HK-2 (cell line): Measurements from ENCODE around the gene SLC25A43.
"Not testable (repeated sequence)": the region's sequence is repeated elsewhere in the genome, so short reads cannot be mapped to it uniquely, and the experiment has no call there.

Experiments used
- DNase-seq: peaks from one replicate; pipeline ENCODE4 v3.0.0-alpha.2; 2018; ENCODE audit not compliant: unreplicated experiment

SLC25A43 gene

DNA sequence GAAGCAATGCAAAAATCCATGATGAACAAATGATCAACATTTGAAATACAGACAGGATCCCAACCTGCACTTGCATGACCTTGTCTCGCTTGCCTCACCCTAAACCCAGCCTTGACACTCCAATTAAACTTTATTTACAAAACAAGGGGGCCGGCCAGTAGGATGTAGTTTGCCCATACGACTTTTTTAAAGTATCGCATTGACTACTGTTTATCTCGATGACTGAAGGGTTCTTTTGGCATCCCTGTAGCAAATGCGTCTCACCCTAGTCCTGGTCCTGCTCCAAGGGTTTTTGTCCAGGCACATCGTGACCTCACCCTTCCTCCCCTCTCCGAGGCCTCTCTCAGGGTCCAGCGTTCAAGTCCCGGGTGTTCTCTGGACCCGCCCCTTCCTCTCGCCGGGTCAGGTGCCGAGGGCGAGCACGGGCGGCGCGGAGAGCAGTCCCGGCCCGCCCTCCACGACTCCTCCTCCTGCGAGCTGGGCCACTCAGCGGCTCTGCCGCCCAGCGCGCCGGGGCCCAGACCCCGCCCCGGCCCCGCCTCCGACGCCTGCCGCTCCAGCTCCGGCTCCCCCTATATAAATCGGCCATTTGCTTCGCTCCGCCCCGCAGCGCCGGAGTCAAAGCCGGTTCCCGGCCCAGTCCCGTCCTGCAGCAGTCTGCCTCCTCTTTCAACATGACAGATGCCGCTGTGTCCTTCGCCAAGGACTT lies 68.9 kb downstream of the SLC25A43 start, which contains the start of gene SLC25A5:
TSS of gene SLC25A5 (plus strand) at position 603 of the 709 bp plus-strand sequence. CDS start at position 675, 72 bp downstream.
- DNase-seq = peak; percentile 84

DNA sequence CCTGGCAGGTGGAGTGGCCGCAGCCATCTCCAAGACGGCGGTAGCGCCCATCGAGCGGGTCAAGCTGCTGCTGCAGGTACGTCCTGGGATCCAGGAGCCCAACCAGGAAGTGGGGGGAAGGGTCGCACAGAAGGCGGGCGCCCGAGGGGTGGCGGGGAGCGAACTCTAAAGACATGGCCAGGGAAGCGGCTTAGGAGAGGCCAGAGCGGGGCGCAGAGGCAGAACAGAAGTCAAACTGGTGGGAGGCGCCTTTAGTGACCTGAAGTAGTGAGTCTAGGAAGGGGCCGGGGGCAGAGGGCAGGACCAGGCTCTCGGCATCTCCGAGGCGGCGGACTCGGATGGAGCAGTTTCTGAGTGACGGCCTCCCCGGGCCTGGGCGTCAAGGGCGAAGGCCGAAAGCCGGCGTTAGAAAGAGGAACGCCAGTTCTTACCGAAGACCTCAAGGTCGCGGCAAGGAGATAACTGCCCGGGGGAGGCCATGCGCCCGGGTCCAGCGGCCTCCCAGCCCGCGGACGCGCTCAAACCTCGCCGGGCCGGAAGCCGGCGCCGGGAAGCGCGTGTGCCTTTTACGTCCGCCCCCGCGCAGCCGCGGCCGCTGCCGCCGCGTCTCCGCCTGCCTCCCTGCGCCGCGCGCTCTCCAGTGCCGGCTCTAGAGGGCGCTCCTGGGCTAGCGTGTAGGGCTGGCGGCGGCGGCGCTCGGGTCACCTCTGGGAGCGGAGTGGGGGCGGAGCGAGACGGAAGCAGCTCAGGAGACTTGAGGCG lies 69.6 kb downstream of the SLC25A43 start:
- DNase-seq = peak; percentile 87

- DNase-seq = no peak
These were observed 70.1 kb downstream of the SLC25A43 start for GRCh38 chrX:119469313-119469635.

DNA sequence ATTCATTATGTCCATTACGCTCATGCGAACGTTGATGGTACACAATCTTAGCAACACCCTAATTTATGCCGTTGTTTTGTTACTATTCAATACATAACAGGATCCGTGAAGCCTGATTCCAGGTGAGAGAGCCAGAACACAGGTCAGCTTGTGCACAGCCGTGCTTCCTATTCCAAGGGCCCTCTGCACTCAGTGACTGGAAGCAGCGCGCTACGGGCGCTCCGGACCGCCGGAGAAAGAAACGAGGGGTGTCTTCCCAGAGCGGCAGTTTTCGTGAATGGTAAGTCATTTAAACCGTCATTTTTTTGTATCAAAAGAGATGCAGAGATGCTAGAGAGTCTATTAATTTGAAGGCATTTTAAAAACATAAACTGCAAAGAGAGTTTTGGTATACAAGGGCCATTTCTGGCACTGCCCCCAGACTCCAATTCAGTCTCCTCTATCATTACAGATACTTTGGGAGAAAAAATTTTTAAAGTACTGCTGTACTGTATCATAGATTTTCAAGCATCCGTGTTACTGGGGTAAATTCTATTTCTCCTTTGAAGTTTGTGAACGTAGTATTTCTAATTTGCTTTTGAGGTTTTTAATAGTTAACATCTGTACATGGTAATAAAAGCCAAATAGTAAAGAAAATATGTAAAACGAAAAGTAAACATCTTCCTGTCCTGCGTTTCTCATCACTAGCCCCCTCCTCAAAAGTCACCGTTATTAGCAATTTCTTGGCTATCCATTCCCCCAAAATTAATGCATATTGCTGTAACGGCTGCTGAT lies 75.7 kb downstream of the SLC25A43 start:
- DNase-seq = no peak

DNA sequence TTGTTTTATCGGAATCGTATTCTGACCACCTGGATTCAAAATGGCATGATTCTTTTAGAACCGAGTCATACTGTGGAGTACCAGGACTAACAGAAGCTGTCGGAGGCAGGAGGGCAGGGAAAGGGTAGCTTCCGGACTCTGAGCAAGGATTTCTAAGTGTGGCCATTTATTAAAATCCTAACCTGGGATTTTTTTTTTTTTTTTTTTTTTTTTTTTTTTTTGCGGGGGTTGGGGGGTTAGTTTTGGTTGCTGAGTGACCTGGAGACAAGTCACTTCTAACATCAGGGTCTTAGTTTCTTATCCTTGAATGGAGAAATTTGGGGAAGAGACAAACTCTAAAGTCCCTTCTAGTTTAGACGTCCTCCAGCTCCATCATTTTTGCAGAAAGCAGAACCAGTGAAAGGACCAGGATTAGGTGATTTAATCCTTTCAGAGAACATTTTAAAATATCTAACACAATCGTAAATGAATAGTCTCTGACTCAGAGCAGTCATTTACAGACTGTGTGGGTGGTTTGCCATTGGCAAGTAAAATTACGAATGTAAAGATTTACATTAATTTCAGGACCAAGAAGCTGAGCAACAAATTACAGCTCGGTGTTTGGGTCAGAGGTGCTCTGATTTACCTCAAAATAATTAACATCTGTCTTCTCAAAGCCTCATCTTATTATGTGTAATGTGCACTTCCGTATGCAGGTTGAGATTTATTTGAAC lies 76.4 kb downstream of the SLC25A43 start:
- no peak for DNase-seq

DNA sequence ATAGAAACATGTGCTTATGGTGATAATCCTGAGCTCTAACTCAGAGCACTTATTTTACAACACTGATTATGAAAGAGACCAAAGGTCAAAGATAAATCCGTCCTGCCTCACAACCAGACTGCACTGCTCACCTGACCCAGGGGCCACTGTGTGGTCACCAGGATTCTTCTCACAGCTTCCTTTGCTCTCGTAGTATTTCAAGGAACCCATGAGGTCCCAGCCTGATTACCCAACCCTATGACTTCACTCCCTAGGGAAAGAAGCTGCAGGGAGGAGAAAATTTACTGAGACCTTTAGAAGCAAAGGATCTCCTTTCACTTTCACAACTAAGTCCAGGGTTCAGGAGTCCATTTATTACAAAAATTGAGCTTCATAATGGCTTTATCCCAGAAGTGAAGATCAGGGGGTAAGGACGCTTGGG lies 78.7 kb downstream of the SLC25A43 start:
- DNase-seq = no peak

DNA sequence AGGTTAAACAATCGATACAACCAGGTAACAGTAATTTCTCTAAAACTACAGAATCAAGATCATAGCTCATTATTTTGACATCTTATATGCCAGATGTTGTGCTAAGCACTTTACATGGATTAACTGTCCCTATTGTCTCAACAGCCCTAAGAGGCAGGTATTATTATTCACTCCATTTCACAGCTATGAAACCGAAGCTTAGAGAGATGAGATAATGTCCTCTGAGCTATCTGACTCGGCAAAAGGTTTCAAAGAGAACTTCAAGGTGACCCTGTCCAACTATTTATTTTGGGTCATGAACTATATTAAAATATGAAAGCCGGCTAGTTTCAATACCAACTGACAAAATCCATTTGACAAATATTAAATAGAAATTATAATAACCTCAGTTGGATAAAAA lies 79.4 kb downstream of the SLC25A43 start:
- DNase-seq = no peak

- no peak for DNase-seq
These were observed 80.7 kb downstream of the SLC25A43 start for GRCh38 chrX:119479845-119480244.

DNA sequence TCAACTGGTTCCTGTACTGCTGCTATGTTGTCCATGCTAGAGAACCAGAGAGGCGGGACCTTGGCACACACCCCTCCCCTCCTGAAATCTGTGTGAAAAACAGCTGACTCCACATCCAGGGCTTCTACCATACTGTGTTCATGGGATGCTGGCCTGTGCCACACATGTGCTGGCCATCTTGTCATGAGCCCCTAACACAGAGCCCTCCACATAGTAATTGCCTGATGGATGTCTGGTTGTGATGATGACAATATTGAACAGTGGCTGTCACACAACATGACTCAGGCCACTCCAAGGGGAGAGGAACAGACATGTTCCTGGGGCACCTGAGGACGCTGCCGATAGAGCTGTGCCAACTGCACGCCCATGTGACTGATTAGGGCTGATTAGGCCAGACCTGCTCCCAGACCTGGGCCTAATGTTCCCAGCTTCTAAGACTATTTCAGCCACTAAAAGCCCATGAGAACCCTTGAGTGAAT lies 82.2 kb downstream of the SLC25A43 start:
- DNase-seq = no peak

DNA sequence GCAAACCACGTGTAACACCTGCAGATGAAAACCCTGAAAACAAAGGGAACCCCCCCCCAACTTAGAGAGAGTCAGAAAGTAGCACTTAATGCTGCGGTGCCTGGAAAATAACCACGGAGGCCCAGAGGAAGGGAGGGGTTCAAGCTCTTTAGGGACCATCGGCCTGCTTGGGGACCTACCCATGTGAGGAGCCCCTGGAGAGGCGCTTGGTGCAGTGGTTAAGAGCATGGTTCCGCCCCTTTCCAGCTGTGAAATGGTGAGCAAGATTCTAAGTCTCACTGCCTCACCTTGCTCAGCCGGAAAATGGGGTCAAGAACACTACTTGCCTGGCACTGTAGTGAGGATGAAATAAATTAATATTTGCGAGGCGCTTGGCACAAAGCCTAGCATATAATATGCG lies 82.9 kb downstream of the SLC25A43 start:
- DNase-seq = no peak

DNA sequence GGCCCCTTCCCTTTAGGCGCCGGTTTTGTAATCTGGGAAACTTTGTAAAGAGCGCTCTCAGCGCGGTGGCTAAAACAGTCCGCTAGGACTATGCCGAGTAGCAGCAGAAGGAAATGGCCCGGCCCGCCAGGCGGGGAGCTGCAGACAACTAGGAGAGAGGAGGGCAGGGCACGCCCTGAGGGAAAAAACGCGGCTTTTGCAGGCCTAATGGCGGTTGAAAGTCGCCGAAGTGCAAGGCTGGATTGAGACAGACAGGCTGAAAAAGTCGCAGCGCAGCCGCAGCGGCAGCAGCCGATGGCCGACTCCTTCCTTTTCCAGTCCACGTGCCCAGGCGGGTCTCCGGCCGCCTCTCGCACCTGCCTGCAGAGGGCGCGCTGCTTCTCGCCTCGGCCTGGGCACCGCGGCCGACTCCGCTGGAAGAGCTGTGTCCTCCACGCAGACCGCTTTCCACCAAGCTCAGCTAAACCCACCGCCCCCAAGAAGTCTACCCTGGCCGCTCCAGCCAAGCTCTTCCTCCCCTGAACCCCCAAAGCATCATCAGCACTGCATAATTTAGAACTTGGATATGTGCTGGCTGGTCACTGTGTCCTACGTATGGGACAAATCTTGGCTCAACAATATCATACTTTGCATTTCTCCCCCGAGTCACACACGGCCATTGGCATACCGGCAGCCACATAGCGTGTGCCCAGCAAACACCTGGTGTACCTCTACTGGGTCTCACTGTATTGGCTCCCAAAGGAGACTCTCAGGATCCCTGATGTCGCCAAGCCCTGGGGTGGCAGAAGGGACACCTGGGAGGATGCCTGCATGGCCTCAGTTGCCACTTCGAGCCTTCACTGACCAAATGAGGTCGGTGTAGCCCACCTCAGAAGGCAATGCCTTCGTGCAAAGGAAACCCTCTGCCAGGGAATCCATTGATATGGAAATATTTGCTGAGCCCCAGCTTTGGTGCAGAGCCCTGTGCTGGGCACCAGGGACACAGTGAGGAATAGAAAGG lies 83.6 kb downstream of the SLC25A43 start:
- DNase-seq = no peak

DNA sequence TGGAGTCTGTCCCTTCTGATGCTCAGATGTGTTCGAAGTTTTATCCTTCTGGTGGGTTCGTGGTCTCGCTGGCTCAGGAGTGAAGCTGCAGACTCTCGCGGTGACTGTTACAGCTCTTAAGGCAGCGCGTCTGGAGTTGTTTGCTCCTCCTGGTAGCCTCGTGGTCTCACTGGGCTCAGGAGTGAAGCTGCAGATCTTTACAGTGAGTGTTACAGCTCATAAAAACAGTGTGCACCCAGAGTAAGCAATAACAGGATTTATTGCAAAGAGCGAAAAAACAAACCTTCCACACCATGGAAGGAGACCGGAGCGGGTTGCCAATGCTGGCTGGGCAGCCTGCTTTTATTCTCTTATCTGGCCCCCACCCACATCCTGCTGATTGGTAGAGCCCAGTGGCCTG lies 87.6 kb downstream of the SLC25A43 start:
- DNase-seq = no peak

- DNase-seq = not testable (repeated sequence)
These were observed 88.6 kb downstream of the SLC25A43 start for GRCh38 chrX:119487766-119488165.

GRCh38 chrX:119488749-119489148 lies 89.6 kb downstream of the SLC25A43 start:
- peak; percentile 29 for DNase-seq

DNA sequence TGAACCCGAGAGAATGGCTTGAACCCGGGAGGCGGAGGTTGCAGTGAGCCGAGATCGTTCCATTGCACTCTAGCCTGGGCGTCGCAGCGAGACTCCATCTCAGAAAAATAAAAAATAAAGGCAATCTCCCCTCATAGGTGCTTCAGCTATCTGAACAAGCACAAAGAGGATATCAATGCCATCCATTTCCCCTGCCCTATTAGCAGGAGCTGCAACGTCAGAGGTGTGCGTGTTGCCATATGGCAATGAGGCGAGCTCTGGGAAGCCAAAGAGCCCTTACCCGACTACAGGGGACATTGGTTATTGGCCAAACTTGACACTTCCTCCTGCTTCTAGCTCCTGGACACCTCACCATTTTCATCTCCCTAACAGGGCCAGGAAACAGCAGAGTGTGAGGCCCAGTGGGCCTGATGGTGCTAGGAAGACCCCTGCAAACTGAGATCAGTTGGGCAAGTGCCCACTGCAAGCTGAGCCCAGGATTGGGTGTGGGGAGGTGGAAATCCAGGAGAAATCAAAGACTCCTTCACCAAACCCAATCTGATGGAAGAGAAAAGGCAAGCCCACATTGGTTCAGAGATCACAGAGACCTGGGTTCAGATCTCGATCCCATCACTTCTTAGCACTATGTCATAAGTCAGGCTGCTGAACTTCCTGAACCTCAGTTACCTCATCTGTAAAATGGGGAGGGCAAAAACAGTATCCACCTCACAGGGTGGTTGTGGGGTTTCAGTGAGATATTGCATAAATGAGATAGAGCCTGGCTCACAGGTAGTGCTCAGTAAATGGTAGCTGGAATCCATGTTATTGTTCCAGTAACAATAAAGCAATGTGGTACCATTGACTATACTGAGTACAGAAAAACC lies 90.3 kb downstream of the SLC25A43 start:
- no peak for DNase-seq

- no peak for DNase-seq
These were observed 93.3 kb downstream of the SLC25A43 start for GRCh38 chrX:119492463-119492862.

DNA sequence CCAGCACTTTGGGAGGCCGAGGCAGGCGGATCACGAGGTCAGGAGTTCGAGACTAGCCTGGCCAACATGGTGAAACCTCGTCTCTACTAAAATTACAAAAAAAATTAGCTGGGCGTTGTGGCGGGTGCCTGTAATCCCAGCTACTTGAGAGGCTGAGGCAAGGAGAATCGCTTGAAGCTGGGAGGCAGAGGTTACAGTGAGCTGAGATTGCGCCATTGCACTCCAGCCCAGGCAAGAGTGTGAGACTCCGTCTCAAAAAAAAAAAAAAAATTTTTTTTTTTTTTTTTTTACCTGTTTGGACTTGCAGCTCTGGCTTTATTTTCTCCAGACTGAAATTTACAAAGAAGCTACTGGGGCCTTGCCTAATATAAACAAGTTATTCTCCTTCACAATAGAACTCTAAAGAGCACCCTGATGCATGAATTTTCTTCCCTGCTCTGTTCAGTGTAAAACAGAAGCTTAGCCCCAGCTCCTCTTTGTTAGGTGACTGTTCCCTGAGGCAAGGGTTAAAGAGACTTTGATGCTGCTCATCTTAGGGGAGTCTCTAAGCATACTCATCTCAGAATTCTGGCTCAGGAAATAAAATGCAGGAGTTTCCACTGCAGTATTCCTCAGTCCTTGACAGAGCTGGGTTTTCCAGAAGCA lies 94.8 kb downstream of the SLC25A43 start:
- not testable (repeated sequence) for DNase-seq

DNA sequence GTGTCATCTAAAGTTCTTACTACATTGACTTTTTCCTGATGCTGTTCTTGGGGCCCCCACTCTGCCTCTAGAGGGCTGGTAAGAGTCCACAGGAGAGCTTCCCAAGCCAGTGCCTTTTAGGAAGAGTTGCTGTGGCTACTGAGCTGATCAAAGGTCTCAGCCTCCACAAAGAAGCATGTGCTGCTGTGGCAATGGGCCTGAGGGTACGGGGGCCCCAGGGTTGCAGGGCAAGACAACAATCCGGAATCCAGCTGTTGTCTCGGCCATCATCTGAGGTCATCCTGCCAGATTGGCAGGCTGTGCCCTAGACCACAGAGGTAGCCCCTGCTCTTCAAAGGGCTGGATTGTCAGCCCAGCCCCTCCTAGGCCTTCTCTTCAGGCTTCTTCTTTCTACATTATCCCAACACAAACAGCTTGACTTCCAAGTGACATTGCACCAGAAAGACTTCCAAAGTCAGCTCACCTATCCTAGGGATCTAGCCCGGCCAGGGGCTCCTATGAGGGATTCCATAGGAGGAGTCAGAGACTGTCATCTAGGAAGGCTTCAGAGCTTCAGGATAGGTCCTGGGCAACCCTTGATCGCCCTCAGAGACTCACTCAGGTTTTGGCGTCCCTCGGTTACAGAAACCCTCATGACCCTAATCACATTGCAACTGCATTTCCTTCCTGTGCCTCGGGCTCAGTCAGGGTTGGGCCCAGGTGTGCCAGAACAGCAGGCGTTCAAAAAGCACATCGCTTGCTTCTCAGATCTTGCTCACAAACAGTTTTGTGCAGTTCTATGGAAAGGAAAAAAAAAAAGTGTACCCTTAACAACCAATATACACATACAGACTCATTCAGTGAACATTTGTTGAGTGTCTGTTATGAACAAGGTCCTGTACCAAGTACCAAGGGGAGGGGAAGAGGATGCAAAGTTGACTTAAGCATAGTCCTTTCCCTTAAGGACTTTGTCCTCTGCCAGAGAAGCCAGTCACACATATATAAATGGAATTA lies 96.9 kb downstream of the SLC25A43 start:
- no peak for DNase-seq
